ENCODE data around the gene TIMM17B.
A peak's percentile ranks its signal among the peaks of the same experiment; 100 is the strongest.

The TIMM17B gene

DNA sequence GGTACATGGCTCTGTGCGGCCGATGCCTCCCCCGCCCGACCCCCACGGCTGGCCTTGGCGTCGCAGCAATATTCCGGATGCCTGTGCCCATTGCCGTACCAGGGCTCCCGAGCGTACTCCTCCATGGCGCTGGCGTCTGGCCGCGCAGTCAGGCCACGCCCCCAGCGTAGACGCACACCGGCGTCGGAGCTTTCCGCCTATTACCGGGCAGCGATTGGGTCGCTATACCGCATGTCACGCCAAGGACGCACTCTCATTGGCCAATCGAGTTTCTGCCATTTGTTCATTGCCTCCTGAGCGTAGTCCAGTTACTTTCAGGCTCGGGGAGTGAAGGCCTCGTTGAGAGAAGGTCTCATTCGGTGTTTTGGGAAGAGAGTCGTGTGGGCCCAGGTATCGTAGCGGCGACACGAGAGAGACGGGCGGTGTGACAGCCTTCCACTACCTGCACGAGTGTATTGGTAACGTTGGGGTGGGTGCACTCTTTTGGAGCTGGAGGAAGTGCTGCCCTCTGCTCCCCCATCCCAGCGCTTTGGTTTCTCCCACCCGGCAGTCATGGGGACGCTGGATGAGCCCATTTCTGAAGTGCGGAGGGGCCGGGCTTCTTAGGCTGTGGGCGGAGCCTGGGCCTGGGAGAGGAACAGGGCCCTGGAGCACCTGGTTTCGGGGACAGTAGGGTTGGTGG lies at the start of gene TIMM17B, which contains the start of gene PQBP1:
TSS of gene TIMM17B (minus strand) at position 144 of the 682 bp plus-strand sequence. CDS start at position 125, 19 bp downstream.
TSS of gene PQBP1 (plus strand) at position 306 of the 682 bp plus-strand sequence. CDS start 580 bp downstream, outside the sequence.
- H3K36me3 Mint-ChIP-seq (ENCODE audit: low read depth), result peaks cover 15% of the 10 kb centered on the region
- H3K4me1 Mint-ChIP-seq (ENCODE audit: low read depth), result peaks cover 17% of the 10 kb centered on the region
- no peaks in the 10 kb centered on the region for H3K9me3 Mint-ChIP-seq

GRCh38 chrX:48945517-48946348 lies 48.2 kb upstream of the TIMM17B start:
- H3K4me1 Mint-ChIP-seq (ENCODE audit: low read depth), result peaks cover 41% of the 10 kb centered on the region
- peak overlapping the region; percentile 15 for H3K27ac Mint-ChIP-seq
- peak overlapping the region; percentile 1 for H3K4me3 Mint-ChIP-seq
- no peaks in the 10 kb centered on the region for H3K27me3 Mint-ChIP-seq (ENCODE audit: low read depth)
- peaks cover 25% of the 10 kb centered on the region for H3K36me3 Mint-ChIP-seq (ENCODE audit: low read depth)
- H3K9me3 Mint-ChIP-seq, result no peaks in the 10 kb centered on the region

More for the DNA sequence above, at the start of gene TIMM17B, which contains the start of gene PQBP1:
- no peaks in the 10 kb centered on the region for H3K27me3 Mint-ChIP-seq (ENCODE audit: low read depth)
- H3K27ac Mint-ChIP-seq, result peak within 1 kb of the TSS; percentile 99
- peak within 1 kb of the TSS; percentile 95 for H3K4me3 Mint-ChIP-seq

GRCh38 chrX:48942895-48943294 lies 45.3 kb upstream of the TIMM17B start:
- H3K4me3 Mint-ChIP-seq, result peak overlapping the region; percentile 63

GRCh38 chrX:48940404-48940955 lies 42.9 kb upstream of the TIMM17B start:
- Mint-ChIP-seq H3K4me1 (ENCODE audit: low read depth) (peaks cover 69% of the 10 kb centered on the region), H3K27ac (peak overlapping the region; percentile 96), H3K4me3 (peak overlapping the region; percentile 31), H3K36me3 (ENCODE audit: low read depth) (peaks cover 36% of the 10 kb centered on the region), H3K9me3 (no peaks in the 10 kb centered on the region), H3K27me3 (ENCODE audit: low read depth) (no peaks in the 10 kb centered on the region)

More at GRCh38 chrX:48942895-48943294, 45.3 kb upstream of the TIMM17B start:
- peaks cover 61% of the 10 kb centered on the region for H3K4me1 Mint-ChIP-seq (ENCODE audit: low read depth)
- peak overlapping the region; percentile 89 for H3K27ac Mint-ChIP-seq
- no peaks in the 10 kb centered on the region for H3K27me3 Mint-ChIP-seq (ENCODE audit: low read depth)
- no peaks in the 10 kb centered on the region for H3K9me3 Mint-ChIP-seq
- peaks cover 26% of the 10 kb centered on the region for H3K36me3 Mint-ChIP-seq (ENCODE audit: low read depth)

GRCh38 chrX:48939524-48940228 lies 42.1 kb upstream of the TIMM17B start:
- peaks cover 75% of the 10 kb centered on the region for H3K4me1 Mint-ChIP-seq (ENCODE audit: low read depth)
- H3K27ac Mint-ChIP-seq, result peak overlapping the region; percentile 96
- peaks cover 44% of the 10 kb centered on the region for H3K36me3 Mint-ChIP-seq (ENCODE audit: low read depth)
- H3K9me3 Mint-ChIP-seq, result no peaks in the 10 kb centered on the region
- H3K27me3 Mint-ChIP-seq (ENCODE audit: low read depth), result no peaks in the 10 kb centered on the region
- H3K4me3 Mint-ChIP-seq, result peak overlapping the region; percentile 87

GRCh38 chrX:48938721-48939425 lies 41.3 kb upstream of the TIMM17B start:
- Mint-ChIP-seq H3K36me3 (ENCODE audit: low read depth) (peaks cover 52% of the 10 kb centered on the region), H3K4me1 (ENCODE audit: low read depth) (peaks cover 77% of the 10 kb centered on the region), H3K27me3 (ENCODE audit: low read depth) (no peaks in the 10 kb centered on the region), H3K9me3 (no peaks in the 10 kb centered on the region), H3K27ac (peak overlapping the region; percentile 96), H3K4me3 (peak overlapping the region; percentile 87)

DNA sequence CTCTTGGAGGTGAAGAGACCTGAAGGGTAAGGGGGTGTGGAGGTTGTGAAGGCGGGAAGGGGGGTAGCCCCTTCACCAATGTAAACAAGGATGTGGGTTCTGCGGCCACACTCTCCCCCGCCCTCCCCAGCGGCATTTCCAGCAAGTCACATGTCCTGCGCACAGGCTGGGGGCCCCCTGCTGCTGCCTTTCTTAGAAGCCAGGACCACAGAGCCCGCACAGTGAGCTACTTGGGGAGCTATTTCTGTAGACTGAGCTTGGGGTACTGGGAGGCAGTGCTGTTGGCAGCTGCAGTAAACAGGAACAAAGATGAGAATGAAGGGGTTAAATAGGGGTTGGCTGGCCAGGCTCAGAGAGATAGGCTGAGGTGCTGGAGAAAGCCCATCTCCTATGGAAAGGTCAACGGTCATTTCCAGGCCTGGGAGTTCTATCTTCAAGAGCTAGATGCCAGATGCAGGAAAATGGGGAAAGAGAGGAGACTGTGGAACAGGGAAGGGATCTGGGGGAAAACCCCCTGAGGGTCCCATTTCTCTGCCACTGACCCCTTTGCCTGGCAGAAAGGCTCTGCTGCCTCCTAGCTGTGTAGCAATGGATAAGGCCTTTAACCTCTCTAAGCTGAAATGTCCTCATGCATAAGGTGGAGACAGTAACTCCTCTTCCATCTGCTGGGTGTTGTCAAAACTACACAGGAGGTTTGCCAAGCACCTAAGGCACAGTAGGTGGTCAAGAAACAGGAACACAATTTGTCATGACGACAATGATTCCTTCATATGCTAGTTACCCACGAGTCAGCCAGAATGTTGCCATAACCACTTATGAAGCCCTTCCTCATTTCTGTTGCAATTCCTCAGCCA lies 39.7 kb upstream of the TIMM17B start:
- Mint-ChIP-seq H3K4me1 (ENCODE audit: low read depth) (peaks cover 70% of the 10 kb centered on the region), H3K9me3 (no peaks in the 10 kb centered on the region), H3K27me3 (ENCODE audit: low read depth) (no peaks in the 10 kb centered on the region), H3K4me3 (peak overlapping the region; percentile 87), H3K27ac (peak overlapping the region; percentile 96), H3K36me3 (ENCODE audit: low read depth) (peaks cover 48% of the 10 kb centered on the region)

DNA sequence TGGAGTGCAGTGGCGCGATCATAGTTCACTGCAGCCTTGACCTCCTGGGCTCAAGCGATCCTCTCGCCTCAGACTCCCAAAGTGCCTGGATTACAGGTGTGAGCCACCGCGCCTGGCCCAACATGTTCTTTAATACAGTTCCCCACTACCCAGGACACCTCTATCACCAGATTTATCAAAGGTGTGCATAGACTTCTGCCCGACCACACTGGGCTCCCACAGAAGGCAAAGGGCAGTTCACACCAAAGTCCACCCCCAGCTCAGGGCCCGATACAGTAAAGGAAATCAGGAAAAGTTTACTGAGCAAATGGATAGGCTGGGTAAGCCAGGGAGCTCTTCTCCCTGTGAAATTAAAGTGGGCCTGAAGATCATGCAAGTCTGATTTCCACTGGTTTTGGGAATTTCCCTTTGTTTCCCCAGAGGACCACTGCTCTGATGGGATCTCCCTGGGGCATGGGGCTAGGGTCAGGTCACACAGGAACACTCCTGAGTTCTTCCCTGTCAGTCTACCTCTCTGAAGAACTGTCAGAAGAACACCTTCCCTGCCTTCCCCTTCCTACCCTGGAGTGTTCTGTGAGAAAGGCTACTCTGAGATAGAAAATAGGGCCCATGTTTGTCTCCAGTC lies 39.0 kb upstream of the TIMM17B start:
- Mint-ChIP-seq H3K36me3 (ENCODE audit: low read depth) (peaks cover 41% of the 10 kb centered on the region), H3K4me1 (ENCODE audit: low read depth) (peaks cover 62% of the 10 kb centered on the region), H3K9me3 (no peaks in the 10 kb centered on the region), H3K27me3 (ENCODE audit: low read depth) (no peaks in the 10 kb centered on the region), H3K4me3 (peak overlapping the region; percentile 87), H3K27ac (peak overlapping the region; percentile 96)

DNA sequence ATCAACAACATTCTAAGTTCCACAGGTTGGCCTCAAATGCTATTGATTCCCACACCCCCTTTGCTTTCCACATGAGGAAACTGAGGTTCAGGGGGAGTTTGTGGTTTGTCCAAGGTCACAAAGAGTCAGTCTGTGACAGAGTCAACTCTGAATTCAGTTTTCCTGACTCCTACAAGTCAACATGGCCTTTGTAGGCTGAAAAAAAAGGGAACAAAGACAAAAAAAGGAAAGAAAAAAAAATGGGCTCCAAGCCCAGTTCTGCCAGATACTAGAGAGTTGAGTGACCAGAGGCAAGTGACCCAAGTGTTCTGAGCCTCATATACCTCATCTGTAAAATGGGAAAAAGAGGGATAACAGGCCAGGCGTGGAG lies 37.7 kb upstream of the TIMM17B start:
- Mint-ChIP-seq H3K4me3 (peak overlapping the region; percentile 38), H3K9me3 (no peaks in the 10 kb centered on the region), H3K27me3 (ENCODE audit: low read depth) (no peaks in the 10 kb centered on the region), H3K27ac (peak overlapping the region; percentile 80), H3K4me1 (ENCODE audit: low read depth) (peaks cover 54% of the 10 kb centered on the region), H3K36me3 (ENCODE audit: low read depth) (peaks cover 41% of the 10 kb centered on the region)

DNA sequence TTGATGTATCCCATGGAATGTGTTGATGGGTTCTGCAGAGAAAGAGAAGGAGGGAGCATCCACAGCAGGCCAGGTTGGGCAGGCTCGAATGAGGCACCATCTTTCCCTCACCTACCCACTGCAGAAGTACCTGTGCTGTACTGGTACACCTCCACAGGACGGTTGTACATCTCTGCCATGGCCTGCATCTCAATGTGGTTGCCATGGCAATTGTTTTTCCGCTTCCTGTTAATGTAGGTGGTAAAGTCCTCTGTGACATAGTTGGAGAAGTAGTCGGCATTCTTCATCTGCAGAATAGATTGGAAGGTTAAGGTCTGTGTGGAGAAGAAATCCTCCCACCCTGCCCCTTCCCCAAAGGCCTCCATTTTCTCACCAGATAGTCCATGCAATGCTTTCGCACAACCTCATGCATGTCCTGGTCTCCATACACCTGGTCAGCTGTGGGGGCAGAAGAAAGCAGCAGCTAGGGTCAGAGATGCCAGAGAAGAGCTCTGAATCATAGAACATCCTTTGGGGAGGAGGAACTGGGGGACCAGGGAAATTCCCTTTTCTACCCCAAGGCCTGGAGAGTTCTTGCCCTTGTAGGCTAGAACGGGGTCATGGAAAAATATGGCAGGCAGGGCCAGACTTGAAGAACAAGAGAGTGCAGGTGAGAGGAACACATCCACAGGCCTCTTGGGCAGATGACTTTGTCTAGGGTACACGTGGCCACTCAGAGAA lies 37.2 kb upstream of the TIMM17B start:
- Mint-ChIP-seq H3K9me3 (no peaks in the 10 kb centered on the region), H3K36me3 (ENCODE audit: low read depth) (peaks cover 44% of the 10 kb centered on the region), H3K4me1 (ENCODE audit: low read depth) (peaks cover 52% of the 10 kb centered on the region), H3K27me3 (ENCODE audit: low read depth) (no peaks in the 10 kb centered on the region), H3K4me3 (peak overlapping the region; percentile 38), H3K27ac (peak overlapping the region; percentile 80)

DNA sequence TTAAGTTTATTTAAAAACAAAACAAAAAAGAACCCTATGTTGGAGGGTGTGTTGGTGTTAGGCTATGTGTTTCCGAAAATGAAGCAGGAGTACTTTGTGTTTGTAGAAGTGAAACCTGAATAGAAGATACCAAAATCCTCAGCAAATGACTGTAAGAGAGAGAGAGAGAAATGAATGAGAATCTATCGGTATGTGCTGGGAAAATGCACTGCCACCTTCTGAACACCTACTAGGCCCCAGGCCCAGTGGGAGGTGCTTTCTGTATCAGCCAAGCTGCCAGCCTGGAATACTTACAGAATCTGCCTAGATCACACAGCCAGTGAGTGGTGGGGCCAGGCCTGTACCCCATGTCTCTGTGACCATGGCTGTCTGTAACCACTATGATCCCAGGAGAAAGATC lies 36.2 kb upstream of the TIMM17B start:
- peak overlapping the region; percentile 80 for H3K27ac Mint-ChIP-seq
- peaks cover 44% of the 10 kb centered on the region for H3K36me3 Mint-ChIP-seq (ENCODE audit: low read depth)
- peak overlapping the region; percentile 48 for H3K4me3 Mint-ChIP-seq
- no peaks in the 10 kb centered on the region for H3K9me3 Mint-ChIP-seq
- H3K27me3 Mint-ChIP-seq (ENCODE audit: low read depth), result no peaks in the 10 kb centered on the region
- H3K4me1 Mint-ChIP-seq (ENCODE audit: low read depth), result peaks cover 42% of the 10 kb centered on the region

GRCh38 chrX:48927736-48928382 lies 30.3 kb upstream of the TIMM17B start:
- Mint-ChIP-seq H3K9me3 (no peaks in the 10 kb centered on the region), H3K27ac (no peak overlapping the region), H3K27me3 (ENCODE audit: low read depth) (no peaks in the 10 kb centered on the region), H3K4me3 (no peak overlapping the region), H3K36me3 (ENCODE audit: low read depth) (peaks cover 25% of the 10 kb centered on the region), H3K4me1 (ENCODE audit: low read depth) (peaks cover 22% of the 10 kb centered on the region)

All from T-helper 1 cell treated with Interleukin-12 subunit alpha and Interleukin-12 subunit beta and Interleukin-4 antibody, amounts not matched to agents 30 μg/mL and 1 μg/mL, for 36 hours (primary cell).